DOHH2 (cell line): ENCODE data around the gene CCNG2.

Source experiments
- EZH2phosphoT487 ChIP-seq: fragments of 200-600 bp; sonication (generic); IDR thresholded peaks from 2 replicates; pipeline ENCODE4 v1.6.1; 2017; ENCODE audit warnings: borderline replicate concordance, mild to moderate bottlenecking, antibody characterized with exemption, low read length, moderate library complexity, mixed read lengths
- TF ChIP-seq, protein P1 (sequence below): fragments of 200-600 bp; sonication (generic); IDR thresholded peaks from one replicate; pipeline ENCODE4 v1.5.1; 2014; ENCODE audit warnings: antibody characterized with exemption, mild to moderate bottlenecking, low read depth, low read length; ENCODE audit not compliant: poor library complexity, severe bottlenecking

- TF ChIP-seq, protein P1, sequence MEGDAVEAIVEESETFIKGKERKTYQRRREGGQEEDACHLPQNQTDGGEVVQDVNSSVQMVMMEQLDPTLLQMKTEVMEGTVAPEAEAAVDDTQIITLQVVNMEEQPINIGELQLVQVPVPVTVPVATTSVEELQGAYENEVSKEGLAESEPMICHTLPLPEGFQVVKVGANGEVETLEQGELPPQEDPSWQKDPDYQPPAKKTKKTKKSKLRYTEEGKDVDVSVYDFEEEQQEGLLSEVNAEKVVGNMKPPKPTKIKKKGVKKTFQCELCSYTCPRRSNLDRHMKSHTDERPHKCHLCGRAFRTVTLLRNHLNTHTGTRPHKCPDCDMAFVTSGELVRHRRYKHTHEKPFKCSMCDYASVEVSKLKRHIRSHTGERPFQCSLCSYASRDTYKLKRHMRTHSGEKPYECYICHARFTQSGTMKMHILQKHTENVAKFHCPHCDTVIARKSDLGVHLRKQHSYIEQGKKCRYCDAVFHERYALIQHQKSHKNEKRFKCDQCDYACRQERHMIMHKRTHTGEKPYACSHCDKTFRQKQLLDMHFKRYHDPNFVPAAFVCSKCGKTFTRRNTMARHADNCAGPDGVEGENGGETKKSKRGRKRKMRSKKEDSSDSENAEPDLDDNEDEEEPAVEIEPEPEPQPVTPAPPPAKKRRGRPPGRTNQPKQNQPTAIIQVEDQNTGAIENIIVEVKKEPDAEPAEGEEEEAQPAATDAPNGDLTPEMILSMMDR: no peak
- no peak for TF ChIP-seq EZH2phosphoT487
Observed at GRCh38 chr4:77197831-77198230, 40.8 kb downstream of the CCNG2 start.
